Occipital lobe (tissue), 2 donors: ENCODE measurements around the gene JMJD4. TPM values are rescaled to one million over a fixed set of nuclear protein-coding genes. Genes with fewer than 3 reads are reported as not detected.
"Not testable (repeated sequence)": the region's sequence is repeated elsewhere in the genome, so short reads cannot be mapped to it uniquely, and the experiment has no call there.

Experiments used
- DNase-seq: peaks from one replicate; lab custom pipeline; 2025; lab: John Stamatoyannopoulos, UW
- total RNA-seq: library from RNA; depleted of rRNA; stranded (reverse); fragments of >200 nt; gene quantifications from one replicate; pipeline ENCODE4 v1.2.3, GENCODE V29; 2014

The JMJD4 gene
- total RNA-seq, 1 donor from 2014 or later = 17.2 TPM

- no peak for DNase-seq
These were observed 1.8 kb downstream of the JMJD4 start for GRCh38 chr1:227733309-227733705.

- no peak for DNase-seq
These were observed 2.4 kb downstream of the JMJD4 start for GRCh38 chr1:227732586-227733308.

GRCh38 chr1:227731696-227732585 is 3.2 kb downstream of the JMJD4 start:
- DNase-seq = no peak

- no peak for DNase-seq
These were observed 3.8 kb downstream of the JMJD4 start for GRCh38 chr1:227731241-227731677.

- DNase-seq = no peak
These were observed 4.4 kb downstream of the JMJD4 start for GRCh38 chr1:227730630-227731151.

GRCh38 chr1:227729881-227730629 is 5.0 kb downstream of the JMJD4 start:
- DNase-seq = peak; percentile 44

- no peak for DNase-seq
These were observed 5.8 kb downstream of the JMJD4 start for GRCh38 chr1:227729144-227729880.

GRCh38 chr1:227728892-227729143 is 6.3 kb downstream of the JMJD4 start:
- DNase-seq = no peak

- no peak for DNase-seq
These were observed 6.8 kb downstream of the JMJD4 start for GRCh38 chr1:227728059-227728891.

GRCh38 chr1:227726924-227727599 is 8.0 kb downstream of the JMJD4 start:
- DNase-seq = no peak

- DNase-seq = no peak
These were observed 8.8 kb downstream of the JMJD4 start for GRCh38 chr1:227726318-227726717.

- DNase-seq = no peak
These were observed 10.1 kb downstream of the JMJD4 start for GRCh38 chr1:227725046-227725445.

GRCh38 chr1:227723474-227723873 is 11.6 kb downstream of the JMJD4 start:
- no peak for DNase-seq

GRCh38 chr1:227718932-227719331 is 16.2 kb downstream of the JMJD4 start:
- DNase-seq = no peak

GRCh38 chr1:227712648-227713047 is 22.5 kb downstream of the JMJD4 start:
- no peak for DNase-seq

GRCh38 chr1:227710474-227710873 is 24.6 kb downstream of the JMJD4 start:
- DNase-seq = not testable (repeated sequence)

- DNase-seq = no peak
These were observed 25.7 kb downstream of the JMJD4 start for GRCh38 chr1:227709451-227709850.

- no peak for DNase-seq
These were observed 27.3 kb downstream of the JMJD4 start for GRCh38 chr1:227707846-227708245.

- not testable (repeated sequence) for DNase-seq
These were observed 33.5 kb downstream of the JMJD4 start for GRCh38 chr1:227701631-227702030.
